HepG2 (cell line): ENCODE results near the gene ST3GAL2. TPM values are rescaled to one million over a fixed set of nuclear protein-coding genes. Genes with fewer than 3 reads are reported as not detected.
A peak's percentile ranks its signal among the peaks of the same experiment; 100 is the strongest.

Source experiments
- CTCF ChIP-seq: sonication (generic); formaldehyde crosslinking; IDR thresholded peaks from 2 replicates; pipeline ENCODE4 v1.5.0; 2020; ENCODE audit warnings: mild to moderate bottlenecking, missing genetic modification reagents, moderate library complexity
- GMEB2 ChIP-seq: IDR thresholded peaks from 2 replicates; pipeline ENCODE4 v1.6.1; 2016; ENCODE audit warnings: missing biosample characterization, missing genetic modification reagents, low read depth
- HES4 ChIP-seq: sonication (generic); formaldehyde crosslinking; IDR thresholded peaks from 2 replicates; pipeline ENCODE4 v1.9.0; 2021; ENCODE audit warnings: mild to moderate bottlenecking, missing genetic modification reagents, borderline replicate concordance
- HNRNPK ChIP-seq: fragments of 200-400 bp; formaldehyde crosslinking; IDR thresholded peaks from 2 replicates; pipeline ENCODE4 v1.6.1; 2018; ENCODE audit warnings: low read length, low read depth, moderate library complexity, mild to moderate bottlenecking; ENCODE audit not compliant: poor library complexity, severe bottlenecking
- KDM5A ChIP-seq: fragments of 200-600 bp; sonication (generic); IDR thresholded peaks from 2 replicates; pipeline ENCODE4 v1.7.0; 2018; ENCODE audit warnings: antibody characterized with exemption, mild to moderate bottlenecking, low read length, borderline replicate concordance
- NR3C1 ChIP-seq: sonication (generic); formaldehyde crosslinking; IDR thresholded peaks from 2 replicates; pipeline ENCODE4 v1.4.0; 2020; ENCODE audit warnings: missing genetic modification reagents
- POGZ ChIP-seq: sonication (generic); formaldehyde crosslinking; IDR thresholded peaks from 2 replicates; pipeline ENCODE4 v1.4.0; 2020; ENCODE audit warnings: mild to moderate bottlenecking, missing genetic modification reagents
- SETDB1 ChIP-seq: sonication (generic); formaldehyde crosslinking; IDR thresholded peaks from 2 replicates; pipeline ENCODE4 v1.5.1; 2020; ENCODE audit warnings: missing genetic modification reagents, mild to moderate bottlenecking, borderline replicate concordance
- SMARCE1 ChIP-seq: fragments of 450-650 bp; IDR thresholded peaks from 2 replicates; pipeline ENCODE4 v1.6.1; 2017; ENCODE audit warnings: borderline replicate concordance
- SMC3 ChIP-seq: IDR thresholded peaks from 2 replicates; pipeline ENCODE4 v1.6.1; 2011; ENCODE audit warnings: low read length, improper control_type of control experiment
- ZNF142 ChIP-seq: sonication (generic); formaldehyde crosslinking; IDR thresholded peaks from 2 replicates; pipeline ENCODE4 v1.4.0; 2020; ENCODE audit warnings: missing genetic modification reagents
- ZNF18 ChIP-seq: sonication (generic); formaldehyde crosslinking; IDR thresholded peaks from 2 replicates; pipeline ENCODE4 v1.8.0; 2022; ENCODE audit warnings: mild to moderate bottlenecking, missing genetic modification reagents; ENCODE audit not compliant: insufficient replicate concordance
- ZNF329 ChIP-seq: sonication (generic); formaldehyde crosslinking; IDR thresholded peaks from 2 replicates; pipeline ENCODE4 v1.9.0; 2021; ENCODE audit warnings: low read depth, mild to moderate bottlenecking, missing genetic modification reagents
- ZNF768 ChIP-seq: sonication (generic); formaldehyde crosslinking; IDR thresholded peaks from 2 replicates; pipeline ENCODE4 v1.4.0; 2020; ENCODE audit warnings: missing genetic modification reagents
- ZSCAN30 ChIP-seq: sonication (generic); formaldehyde crosslinking; IDR thresholded peaks from 2 replicates; pipeline ENCODE4 v1.5.0; 2020; ENCODE audit warnings: mild to moderate bottlenecking, missing genetic modification reagents
- ZUFSP ChIP-seq: sonication (generic); formaldehyde crosslinking; IDR thresholded peaks from 2 replicates; pipeline ENCODE4 v1.9.0; 2021; ENCODE audit warnings: missing genetic modification reagents, mild to moderate bottlenecking, borderline replicate concordance
- polyA plus RNA-seq, 8 experiments: library from polyadenylated mRNA; depleted of rRNA in 3 of 8; stranded (reverse) in 7 of 8; unstranded in 1 of 8; fragments of >200 nt; fragmentation: Illumina TruSeq in 4 of 8; extraction: Trizol in 4 of 8; gene quantifications; 2 replicates each; pipeline versions ENCODE4 v1.2.1 to v1.2.3, GENCODE V29; 2011 to 2016; ENCODE audit warnings: low read depth in 4 of 8, missing spikeins in 1 of 8, mixed read lengths in 1 of 8; ENCODE audit not compliant: insufficient read depth in 1 of 8
- total RNA-seq, 5 experiments: library from RNA; depleted of rRNA; stranded (reverse); fragments of >200 nt; fragmentation: Illumina TruSeq; extraction: Trizol; gene quantifications; 2 replicates each; pipeline ENCODE4 v1.2.3, GENCODE V29; 2016; ENCODE audit warnings: low read depth in 1 of 5

The ST3GAL2 gene
- total and polyA plus RNA-seq, 2 of the 13 experiments (the other 11 are each of a cell fraction or from before 2014, with no cell fraction given) = 16.3 to 24.9 TPM

GRCh38 chr16:70331588-70332358 is 107.1 kb downstream of the ST3GAL2 start (continued):
- peak; percentile 76 for TF ChIP-seq CTCF (CRISPR knock-in tag)
- TF ChIP-seq ZNF768 (CRISPR knock-in tag) = no peak
- TF ChIP-seq KDM5A = no peak
- TF ChIP-seq HES4 = no peak
- TF ChIP-seq POGZ (CRISPR knock-in tag) = no peak
- TF ChIP-seq ZNF18 (CRISPR knock-in tag) = no peak
- TF ChIP-seq SMC3 = peak; percentile 51; the same call in 1 of the 2 replicates
- TF ChIP-seq GMEB2 (CRISPR knock-in tag) = no peak
- no peak for TF ChIP-seq ZNF329
- TF ChIP-seq SMARCE1 = no peak
- no peak for TF ChIP-seq NR3C1 (CRISPR knock-in tag)
- no peak for TF ChIP-seq HNRNPK
- TF ChIP-seq ZUFSP (CRISPR knock-in tag) = no peak
- no peak for TF ChIP-seq SETDB1
- no peak for TF ChIP-seq ZNF142
- TF ChIP-seq ZSCAN30 = no peak
- TF ChIP-seq, all 625 proteins: peak for 6
